Measurements from ENCODE around the gene MFSD2B.

The MFSD2B gene, protein sequence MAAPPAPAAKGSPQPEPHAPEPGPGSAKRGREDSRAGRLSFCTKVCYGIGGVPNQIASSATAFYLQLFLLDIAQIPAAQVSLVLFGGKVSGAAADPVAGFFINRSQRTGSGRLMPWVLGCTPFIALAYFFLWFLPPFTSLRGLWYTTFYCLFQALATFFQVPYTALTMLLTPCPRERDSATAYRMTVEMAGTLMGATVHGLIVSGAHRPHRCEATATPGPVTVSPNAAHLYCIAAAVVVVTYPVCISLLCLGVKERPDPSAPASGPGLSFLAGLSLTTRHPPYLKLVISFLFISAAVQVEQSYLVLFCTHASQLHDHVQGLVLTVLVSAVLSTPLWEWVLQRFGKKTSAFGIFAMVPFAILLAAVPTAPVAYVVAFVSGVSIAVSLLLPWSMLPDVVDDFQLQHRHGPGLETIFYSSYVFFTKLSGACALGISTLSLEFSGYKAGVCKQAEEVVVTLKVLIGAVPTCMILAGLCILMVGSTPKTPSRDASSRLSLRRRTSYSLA

GRCh38 chr2:24009680-24010476 lies at the start of gene MFSD2B:
MFSD2B (plus strand) TSS chr2:24010085; CDS start chr2:24010097, 12 bp downstream.
- no peak for TF ChIP-seq TAF1 (IDR thresholded peaks at IDR 0.05; ENCODE audit: low read depth)
- TF ChIP-seq RAD21 (IDR thresholded peaks at IDR 0.05; ENCODE audit: low read depth) = no peak
- no peak for TF ChIP-seq ZBTB7A (IDR thresholded peaks at IDR 0.05; ENCODE audit: low read depth)
- no peak for TF ChIP-seq TCF12 (IDR thresholded peaks at IDR 0.05; ENCODE audit: low read depth)

GRCh38 chr2:23967846-23968245 lies 42.0 kb upstream of the MFSD2B start:
- no peak for TF ChIP-seq CREB1 (IDR thresholded peaks at IDR 0.05; ENCODE audit: low read depth)
- no peak for TF ChIP-seq EP300 (IDR thresholded peaks at IDR 0.05; ENCODE audit: borderline replicate concordance)
- TF ChIP-seq NFIC (IDR thresholded peaks at IDR 0.05) = no peak
- TF ChIP-seq TAF1 (IDR thresholded peaks at IDR 0.05; ENCODE audit: low read depth) = no peak
- TF ChIP-seq CEBPB (IDR thresholded peaks at IDR 0.05) = no peak
- TF ChIP-seq, protein P1, sequence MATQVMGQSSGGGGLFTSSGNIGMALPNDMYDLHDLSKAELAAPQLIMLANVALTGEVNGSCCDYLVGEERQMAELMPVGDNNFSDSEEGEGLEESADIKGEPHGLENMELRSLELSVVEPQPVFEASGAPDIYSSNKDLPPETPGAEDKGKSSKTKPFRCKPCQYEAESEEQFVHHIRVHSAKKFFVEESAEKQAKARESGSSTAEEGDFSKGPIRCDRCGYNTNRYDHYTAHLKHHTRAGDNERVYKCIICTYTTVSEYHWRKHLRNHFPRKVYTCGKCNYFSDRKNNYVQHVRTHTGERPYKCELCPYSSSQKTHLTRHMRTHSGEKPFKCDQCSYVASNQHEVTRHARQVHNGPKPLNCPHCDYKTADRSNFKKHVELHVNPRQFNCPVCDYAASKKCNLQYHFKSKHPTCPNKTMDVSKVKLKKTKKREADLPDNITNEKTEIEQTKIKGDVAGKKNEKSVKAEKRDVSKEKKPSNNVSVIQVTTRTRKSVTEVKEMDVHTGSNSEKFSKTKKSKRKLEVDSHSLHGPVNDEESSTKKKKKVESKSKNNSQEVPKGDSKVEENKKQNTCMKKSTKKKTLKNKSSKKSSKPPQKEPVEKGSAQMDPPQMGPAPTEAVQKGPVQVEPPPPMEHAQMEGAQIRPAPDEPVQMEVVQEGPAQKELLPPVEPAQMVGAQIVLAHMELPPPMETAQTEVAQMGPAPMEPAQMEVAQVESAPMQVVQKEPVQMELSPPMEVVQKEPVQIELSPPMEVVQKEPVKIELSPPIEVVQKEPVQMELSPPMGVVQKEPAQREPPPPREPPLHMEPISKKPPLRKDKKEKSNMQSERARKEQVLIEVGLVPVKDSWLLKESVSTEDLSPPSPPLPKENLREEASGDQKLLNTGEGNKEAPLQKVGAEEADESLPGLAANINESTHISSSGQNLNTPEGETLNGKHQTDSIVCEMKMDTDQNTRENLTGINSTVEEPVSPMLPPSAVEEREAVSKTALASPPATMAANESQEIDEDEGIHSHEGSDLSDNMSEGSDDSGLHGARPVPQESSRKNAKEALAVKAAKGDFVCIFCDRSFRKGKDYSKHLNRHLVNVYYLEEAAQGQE (IDR thresholded peaks at IDR 0.05; ENCODE audit: low read depth) = no peak
- no peak for TF ChIP-seq YY1 (IDR thresholded peaks at IDR 0.05; ENCODE audit: low read depth)
- no peak for TF ChIP-seq TEAD4 (IDR thresholded peaks at IDR 0.05)
- no peak for TF ChIP-seq EGR1 (IDR thresholded peaks at IDR 0.05)
- TF ChIP-seq, protein P2, sequence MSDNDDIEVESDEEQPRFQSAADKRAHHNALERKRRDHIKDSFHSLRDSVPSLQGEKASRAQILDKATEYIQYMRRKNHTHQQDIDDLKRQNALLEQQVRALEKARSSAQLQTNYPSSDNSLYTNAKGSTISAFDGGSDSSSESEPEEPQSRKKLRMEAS (IDR thresholded peaks at IDR 0.05) = no peak

DNA sequence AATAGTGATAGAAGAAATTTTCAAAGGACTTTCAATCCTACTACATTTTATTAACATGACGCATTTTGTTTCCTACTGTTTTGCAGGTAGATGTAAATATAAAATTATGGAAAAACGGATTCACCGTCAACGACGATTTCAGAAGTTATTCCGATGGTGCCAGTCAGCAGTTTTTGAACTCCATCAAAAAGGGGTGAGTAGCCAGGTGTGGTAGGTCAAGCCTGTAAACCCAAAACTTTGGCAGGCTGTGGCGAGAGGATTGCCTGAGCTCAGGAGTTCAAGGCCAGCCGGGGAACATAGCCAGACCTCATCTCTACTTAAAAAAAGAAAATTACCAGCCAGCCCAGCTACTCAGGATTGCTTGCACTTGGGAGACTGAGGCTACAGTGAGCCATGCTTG lies 33.0 kb upstream of the MFSD2B start:
- TF ChIP-seq TAF1 (IDR thresholded peaks at IDR 0.05; ENCODE audit: low read depth) (no peak), TEAD4 (IDR thresholded peaks at IDR 0.05) (no peak), CREB1 (IDR thresholded peaks at IDR 0.05; ENCODE audit: low read depth) (no peak), TCF12 (IDR thresholded peaks at IDR 0.05; ENCODE audit: low read depth) (no peak), EP300 (IDR thresholded peaks at IDR 0.05; ENCODE audit: borderline replicate concordance) (no peak), NFIC (IDR thresholded peaks at IDR 0.05) (no peak), FOXM1 (IDR thresholded peaks at IDR 0.05; ENCODE audit: borderline replicate concordance, low read depth) (no peak), RAD21 (IDR thresholded peaks at IDR 0.05; ENCODE audit: low read depth) (no peak), EGR1 (IDR thresholded peaks at IDR 0.05) (no peak), YY1 (IDR thresholded peaks at IDR 0.05; ENCODE audit: low read depth) (no peak), CEBPB (IDR thresholded peaks at IDR 0.05) (no peak), ZBTB7A (IDR thresholded peaks at IDR 0.05; ENCODE audit: low read depth) (no peak)
- TF ChIP-seq, protein P1 (IDR thresholded peaks at IDR 0.05; ENCODE audit: low read depth) = no peak
- TF ChIP-seq, protein P2 (IDR thresholded peaks at IDR 0.05) = no peak
- TF ChIP-seq, protein P3, sequence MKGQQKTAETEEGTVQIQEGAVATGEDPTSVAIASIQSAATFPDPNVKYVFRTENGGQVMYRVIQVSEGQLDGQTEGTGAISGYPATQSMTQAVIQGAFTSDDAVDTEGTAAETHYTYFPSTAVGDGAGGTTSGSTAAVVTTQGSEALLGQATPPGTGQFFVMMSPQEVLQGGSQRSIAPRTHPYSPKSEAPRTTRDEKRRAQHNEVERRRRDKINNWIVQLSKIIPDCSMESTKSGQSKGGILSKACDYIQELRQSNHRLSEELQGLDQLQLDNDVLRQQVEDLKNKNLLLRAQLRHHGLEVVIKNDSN (IDR thresholded peaks at IDR 0.05) = no peak

- TF ChIP-seq TCF12 (IDR thresholded peaks at IDR 0.05; ENCODE audit: low read depth) (no peak), RAD21 (IDR thresholded peaks at IDR 0.05; ENCODE audit: low read depth) (peak; percentile 34; the same call in 1 of the 2 replicates)
Observed at GRCh38 chr2:23988371-23988770, 21.5 kb upstream of the MFSD2B start.

- TF ChIP-seq CEBPB (IDR thresholded peaks at IDR 0.05) (no peak), TCF12 (IDR thresholded peaks at IDR 0.05; ENCODE audit: low read depth) (no peak), TEAD4 (IDR thresholded peaks at IDR 0.05) (no peak), FOXM1 (IDR thresholded peaks at IDR 0.05; ENCODE audit: borderline replicate concordance, low read depth) (no peak), ZBTB7A (IDR thresholded peaks at IDR 0.05; ENCODE audit: low read depth) (no peak), EGR1 (IDR thresholded peaks at IDR 0.05) (no peak), NFIC (IDR thresholded peaks at IDR 0.05) (no peak), EP300 (IDR thresholded peaks at IDR 0.05; ENCODE audit: borderline replicate concordance) (no peak), TAF1 (IDR thresholded peaks at IDR 0.05; ENCODE audit: low read depth) (no peak), RAD21 (IDR thresholded peaks at IDR 0.05; ENCODE audit: low read depth) (no peak), YY1 (IDR thresholded peaks at IDR 0.05; ENCODE audit: low read depth) (no peak)
- TF ChIP-seq, protein P3 (IDR thresholded peaks at IDR 0.05) = no peak
- TF ChIP-seq, protein P1 (IDR thresholded peaks at IDR 0.05; ENCODE audit: low read depth) = no peak
- TF ChIP-seq, protein P2 (IDR thresholded peaks at IDR 0.05) = no peak
Observed at GRCh38 chr2:23992931-23993330, 17.0 kb upstream of the MFSD2B start.
